ENCODE data around the gene SIGLEC1. TPM values are rescaled to one million over a fixed set of nuclear protein-coding genes. Genes with fewer than 3 reads are reported as not detected.
A peak's percentile ranks its signal among the peaks of the same experiment; 100 is the strongest.

Gene SIGLEC1
- total and polyA plus RNA-seq, 2 of the 8 experiments (the other 6 are each of a cell fraction or from before 2014, with no cell fraction given), result 0.02 TPM; not detected in 1

- Histone ChIP-seq H2BK120ac (replicated peaks; ENCODE audit: low read depth, low read length) (no peak overlapping the region), H3K23me2 (ENCODE audit: low read depth, low read length) (peaks cover 4% of the 10 kb centered on the region; the same call in 1 of the 2 replicates), H3K14ac (ENCODE audit: insufficient read length) (no peak overlapping the region), H2BK15ac (ENCODE audit: low read length) (no peak overlapping the region), H3K18ac (ENCODE audit: extremely low read depth, low read length) (no peak overlapping the region), H3K27me3 (replicated peaks in 1 of 4; ENCODE audit: control insufficient read depth in 3 of 4, extremely low read depth in 1 of 4, insufficient read depth in 3 of 4, low read length in 3 of 4) (no peaks in the 10 kb centered on the region; a peak in 1 of 7 replicates), H4K8ac (ENCODE audit: extremely low read depth, insufficient read depth, low read length) (no peak overlapping the region), H3K4me3 (ENCODE audit: extremely low read depth in 1 of 4, insufficient read depth in 2 of 4, low read depth in 3 of 4, low read length in 4 of 4) (no peak overlapping the region), H2BK5ac (ENCODE audit: low read depth, low read length) (no peak overlapping the region), H3K4ac (replicated peaks; ENCODE audit: insufficient read length, low read depth, low read length) (no peak overlapping the region), H3K23ac (ENCODE audit: insufficient read length) (no peak overlapping the region), H3K56ac (replicated peaks; ENCODE audit: insufficient read length, low read depth, low read length) (no peak overlapping the region), H4K5ac (ENCODE audit: insufficient read length, low read depth, low read length) (no peak overlapping the region), H3K4me2 (ENCODE audit: insufficient read depth in 1 of 2, low read depth in 2 of 2, low read length in 2 of 2) (peak overlapping the region in 1 of 2 experiments; percentile 10; a peak in 1 of 4 replicates), H3K79me1 (ENCODE audit: low read depth, low read length) (no peaks in the 10 kb centered on the region), H3K79me2 (ENCODE audit: control insufficient read depth in 1 of 2, insufficient read depth in 2 of 2, low read length in 2 of 2) (no peaks in the 10 kb centered on the region), H3K27ac (ENCODE audit: low read depth, low read length) (no peak overlapping the region), H3K36me3 (ENCODE audit: control insufficient read depth in 2 of 4, insufficient read depth in 4 of 4, low read length in 3 of 4) (no peaks in the 10 kb centered on the region), H4K91ac (replicated peaks; ENCODE audit: insufficient read length, low read length) (no peak overlapping the region), H3K4me1 (replicated peaks in 1 of 4; ENCODE audit: control insufficient read depth in 3 of 4, insufficient read depth in 4 of 4, low read length in 3 of 4) (no peaks in the 10 kb centered on the region), H2AK5ac (ENCODE audit: low read depth, low read length) (no peak overlapping the region), H2AFZ (ENCODE audit: low read length) (0 out of 2 replicates have a peak overlapping the region, but pooled peaks have one; percentile 61), H2BK20ac (ENCODE audit: low read length) (no peak overlapping the region), H3K9me3 (ENCODE audit: insufficient read depth in 2 of 2, low read depth in 1 of 2, low read length in 1 of 2) (no peaks in the 10 kb centered on the region), H4K20me1 (replicated peaks in 1 of 2; ENCODE audit: control insufficient read depth in 1 of 2, insufficient read depth in 2 of 2, low read length in 2 of 2) (no peaks in the 10 kb centered on the region), H2BK12ac (ENCODE audit: low read depth, low read length) (no peak overlapping the region), H3K9ac (replicated peaks in 1 of 4; ENCODE audit: extremely low read depth in 1 of 4, low read depth in 3 of 4, low read length in 3 of 4) (no peak overlapping the region)
- FAIRE-seq (no peak), DNase-seq (ENCODE audit: low read depth in 1 of 2, low spot score in 2 of 2) (peak; percentile 33 to 99)
- ChIA-PET CTCF (ENCODE audit: partially characterized antibody) (interaction anchor here (0.6 to 42.0 kb wide), 28 partner anchors 9 to 363 kb away, joined by 3 to 1432 read pairs (median 6); partner anchors contain the start of genes ADAM33, ADISSP and HSPA12B), POLR2A (ENCODE audit: partially characterized antibody) (interaction anchor here (1.2 to 1.4 kb wide), 2 partner anchors 34 to 41 kb away, joined by 3 read pairs; no protein-coding TSS in a partner anchor)
- WGBS, 2 experiments (ENCODE audit: extremely low coverage in 1 of 2, insufficient coverage in 1 of 2, insufficient read length in 1 of 2, insufficient replicate concordance in 2 of 2, low coverage in 1 of 2, low lambda C conversion rate in 2 of 2, missing lambda C conversion rate in 1 of 2), result 46% methylated on average over 12 of the region's 18 CpGs; no CpG with 5 or more reads in 1 of the 2 experiments
- TF ChIP-seq TCF12 (IDR thresholded peaks at IDR 0.05; ENCODE audit: low read depth, low read length), result peak; percentile 65; the same call in 1 of the 2 replicates
- TF ChIP-seq, protein P1, sequence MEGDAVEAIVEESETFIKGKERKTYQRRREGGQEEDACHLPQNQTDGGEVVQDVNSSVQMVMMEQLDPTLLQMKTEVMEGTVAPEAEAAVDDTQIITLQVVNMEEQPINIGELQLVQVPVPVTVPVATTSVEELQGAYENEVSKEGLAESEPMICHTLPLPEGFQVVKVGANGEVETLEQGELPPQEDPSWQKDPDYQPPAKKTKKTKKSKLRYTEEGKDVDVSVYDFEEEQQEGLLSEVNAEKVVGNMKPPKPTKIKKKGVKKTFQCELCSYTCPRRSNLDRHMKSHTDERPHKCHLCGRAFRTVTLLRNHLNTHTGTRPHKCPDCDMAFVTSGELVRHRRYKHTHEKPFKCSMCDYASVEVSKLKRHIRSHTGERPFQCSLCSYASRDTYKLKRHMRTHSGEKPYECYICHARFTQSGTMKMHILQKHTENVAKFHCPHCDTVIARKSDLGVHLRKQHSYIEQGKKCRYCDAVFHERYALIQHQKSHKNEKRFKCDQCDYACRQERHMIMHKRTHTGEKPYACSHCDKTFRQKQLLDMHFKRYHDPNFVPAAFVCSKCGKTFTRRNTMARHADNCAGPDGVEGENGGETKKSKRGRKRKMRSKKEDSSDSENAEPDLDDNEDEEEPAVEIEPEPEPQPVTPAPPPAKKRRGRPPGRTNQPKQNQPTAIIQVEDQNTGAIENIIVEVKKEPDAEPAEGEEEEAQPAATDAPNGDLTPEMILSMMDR (IDR thresholded peaks at IDR 0.05; ENCODE audit: control extremely low read depth in 1 of 3, insufficient read depth in 1 of 3, low read depth in 1 of 3, low read length in 3 of 3), result peak; percentile 88 to 98 (median 91)
- TF ChIP-seq SIN3A (conservative IDR thresholded peaks at IDR 0.05 in 1 of 2, IDR thresholded peaks at IDR 0.05 in 1 of 2; ENCODE audit: low read depth in 1 of 2, low read length in 2 of 2), result 0 out of 4 replicates have a peak, but pooled peaks of 1 of the 2 experiments have one; percentile 30
- TF ChIP-seq BRCA1 (IDR thresholded peaks at IDR 0.05; ENCODE audit: low read depth, low read length), result no peak
- TF ChIP-seq SIX5 (IDR thresholded peaks at IDR 0.05; ENCODE audit: low read depth, low read length), result no peak
- peak; percentile 88 to 93 for TF ChIP-seq RAD21 (IDR thresholded peaks at IDR 0.05 in 1 of 2, conservative IDR thresholded peaks at IDR 0.05 in 1 of 2; ENCODE audit: low read depth in 2 of 2, low read length in 2 of 2)
- TF ChIP-seq CREB1 (IDR thresholded peaks at IDR 0.05), result peak; percentile 28; the same call in 1 of the 2 replicates
Observed at GRCh38 chr20:3710703-3711483, 1.5 kb downstream of the SIGLEC1 start.

All from H1 (cell line).